ENCODE measurements around the gene SLC2A10. TPM values are rescaled to one million over a fixed set of nuclear protein-coding genes. Genes with fewer than 3 reads are reported as not detected.

The SLC2A10 gene
- total and polyA plus RNA-seq, 2 donors (not counting 3 experiments of a cell fraction or from before 2014, with no cell fraction given) = 11.2 to 13.6 TPM

DNA sequence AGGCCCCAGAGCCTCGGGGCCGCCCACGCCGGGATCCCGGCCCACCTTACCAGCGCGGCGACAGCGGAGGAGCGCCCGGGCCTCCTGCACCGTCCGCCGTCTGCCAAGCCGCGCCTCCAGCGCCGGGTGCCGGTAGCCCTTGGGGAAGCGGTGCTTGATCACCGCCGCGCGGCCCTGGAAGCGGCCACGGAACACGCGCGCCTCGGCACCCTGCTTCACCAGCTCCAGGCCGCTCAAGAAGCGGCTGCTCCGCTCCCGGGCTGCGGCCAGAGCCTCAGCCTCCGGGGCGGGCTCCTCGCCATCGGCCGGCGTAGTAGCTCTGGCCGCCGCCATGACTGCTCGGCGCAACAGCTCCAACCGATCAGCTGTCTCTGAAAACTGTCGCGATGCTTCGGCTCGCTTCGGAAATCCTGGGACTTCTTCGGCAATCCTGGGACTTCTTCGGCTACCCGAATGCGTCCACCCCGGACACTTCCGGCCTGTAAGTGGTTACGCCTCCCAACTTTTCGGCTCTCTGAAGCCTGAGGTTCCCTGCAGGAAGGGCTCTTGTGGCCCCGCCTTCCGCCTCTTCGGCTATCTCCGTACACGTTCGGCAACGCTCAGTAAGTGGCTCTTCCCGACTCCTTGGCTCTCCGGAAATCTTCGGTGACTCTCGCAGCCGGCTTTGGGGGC lies 20.2 kb upstream of the SLC2A10 start, which contains the start of gene TP53RK:
Gene TP53RK (minus strand): TSS at position 363 of the 672 bp plus-strand sequence. CDS start 30 bp downstream, at position 333.
- peak within 1 kb of the TSS; percentile 62 to 91 (median 90) for H3K4me3 ChIP-seq (replicated peaks in 1 of 3; ENCODE audit: insufficient read depth in 1 of 3, low read depth in 1 of 3, low read length in 3 of 3)
- intact Hi-C loops (cut with micrococcal nuclease) = loop anchor here (1.0 to 2.0 kb wide), 6 partner anchors 20 to 600 kb away; partner anchors contain the start of genes ELMO2, NCOA5 and SLC2A10

More for the DNA sequence above, 20.2 kb upstream of the SLC2A10 start, which contains the start of gene TP53RK:
- ChIA-PET POLR2A (interaction anchor here (1.3 to 2.0 kb wide), 2 partner anchors 21 to 131 kb away, joined by 3 to 4 read pairs; no protein-coding TSS in a partner anchor), CTCF (interaction anchor here (0.8 to 2.1 kb wide), 10 partner anchors 8 to 184 kb away, joined by 3 to 6 read pairs (median 3); no protein-coding TSS in a partner anchor)
- Histone ChIP-seq H3K9me3 (replicated peaks; ENCODE audit: control insufficient read depth, insufficient read depth, low read length) (no peaks in the 10 kb centered on the region), H2AFZ (ENCODE audit: low read depth, low read length) (peak within 1 kb of the TSS; percentile 96), H3K79me2 (ENCODE audit: control insufficient read depth, insufficient read depth, low read length) (peaks cover 33% of the 10 kb centered on the region), H3K27ac (ENCODE audit: insufficient read depth, low read depth, low read length) (peak within 1 kb of the TSS; percentile 55), H3K4me1 (ENCODE audit: control insufficient read depth, extremely low read depth, insufficient read depth, low read length) (peaks cover 16% of the 10 kb centered on the region), H3K27me3 (ENCODE audit: control insufficient read depth in 2 of 2, insufficient read depth in 2 of 2, low read length in 2 of 2) (no peaks in the 10 kb centered on the region), H3K36me3 (ENCODE audit: control insufficient read depth in 2 of 2, extremely low read depth in 1 of 2, insufficient read depth in 2 of 2, low read length in 2 of 2) (peaks cover 2 to 5% of the 10 kb centered on the region in 2 experiments), H4K20me1 (replicated peaks; ENCODE audit: control insufficient read depth, extremely low read depth, insufficient read depth, low read length) (peaks cover 2% of the 10 kb centered on the region), H3K9me1 (replicated peaks; ENCODE audit: control insufficient read depth, extremely low read depth, insufficient read depth, low read length) (no peaks in the 10 kb centered on the region), H3K9ac (replicated peaks; ENCODE audit: extremely low read depth, insufficient read depth, low read length) (peak within 1 kb of the TSS; percentile 86), H3K4me2 (ENCODE audit: insufficient read depth, low read length) (peak within 1 kb of the TSS; percentile 95)
- dilution Hi-C loops (cut with MboI; ENCODE audit: extremely low pct_ligation_motif_present, low sequenced_read_pairs) = no loop called here
- TF ChIP-seq JUN (IDR thresholded peaks at IDR 0.05; ENCODE audit: borderline replicate concordance, insufficient read depth, insufficient read length, low read depth) (no peak), POLR2AphosphoS5 (IDR thresholded peaks at IDR 0.05; ENCODE audit: insufficient read depth, low read depth, low read length) (peak; percentile 80), POLR2A (IDR thresholded peaks at IDR 0.05; ENCODE audit: low read depth, low read length) (peak; percentile 92), FOS (IDR thresholded peaks at IDR 0.05; ENCODE audit: borderline replicate concordance, insufficient read depth, low read length) (peak; percentile 6), CTCF (IDR thresholded peaks at IDR 0.05; ENCODE audit: extremely low read depth in 1 of 2, insufficient read depth in 1 of 2, low read depth in 1 of 2, low read length in 2 of 2) (peak; percentile 7 to 33)
- FAIRE-seq = peak; percentile 99
- BruUV-seq (replicated peaks) = no TSS peak
- peak; percentile 100 for DNase-seq (ENCODE audit: low read depth, low spot score)

Data from endothelial cell of umbilical vein (primary cell).